Fibroblast of peridontal ligament (primary cell): ENCODE data around the gene SIL1.
"Not testable (repeated sequence)": the region's sequence is repeated elsewhere in the genome, so short reads cannot be mapped to it uniquely, and the experiment has no call there.

Experiments
- DNase-seq: peaks from one replicate; pipeline ENCODE4 v3.0.0-alpha.2; 2010; ENCODE audit errors: extremely low read depth

Gene SIL1

DNA sequence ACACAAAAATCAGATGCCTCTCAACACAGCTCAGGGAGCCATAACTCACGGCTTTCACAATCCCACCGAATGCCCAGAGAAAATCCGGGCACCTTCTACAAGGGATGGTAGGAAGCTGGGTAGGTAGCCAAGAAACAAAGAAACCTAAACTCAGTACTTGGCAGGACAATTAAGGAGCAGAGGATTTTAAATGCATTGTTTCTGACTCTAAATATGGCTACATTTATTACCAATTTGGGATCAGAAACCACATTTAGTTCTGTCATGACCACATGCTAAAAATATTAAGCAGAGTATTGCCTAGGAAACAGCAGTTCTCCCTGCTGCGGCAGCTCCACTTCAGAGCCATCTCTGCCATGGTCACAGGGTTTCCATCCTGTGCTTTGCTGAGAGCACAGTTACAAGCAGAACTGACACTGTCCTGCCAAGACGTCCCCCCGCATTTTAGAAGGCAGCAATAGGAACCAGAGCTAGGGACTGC is 57.5 kb downstream of the SIL1 start:
- DNase-seq = peak; percentile 79

GRCh38 chr5:139138809-139139208 is 59.4 kb downstream of the SIL1 start:
- peak; percentile 23 for DNase-seq

GRCh38 chr5:139138109-139138508 is 60.1 kb downstream of the SIL1 start:
- DNase-seq = peak; percentile 25

DNA sequence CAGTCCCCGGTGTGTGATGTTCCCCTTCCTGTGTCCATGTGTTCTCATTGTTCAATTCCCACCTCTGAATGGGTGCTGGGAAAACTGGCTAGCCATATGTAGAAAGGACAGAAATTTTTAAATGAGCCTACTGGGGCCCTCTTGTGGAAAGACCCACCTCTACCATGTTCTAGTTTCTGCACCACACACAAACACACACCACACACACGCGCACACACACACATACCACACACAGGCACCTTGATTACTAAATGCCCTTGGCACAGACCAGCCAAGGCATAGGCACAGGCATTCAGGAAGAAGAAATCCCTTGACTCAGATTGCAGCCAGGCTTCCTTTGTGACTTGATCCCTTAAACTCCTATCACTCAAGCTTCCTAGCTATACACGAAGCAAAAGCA is 60.5 kb downstream of the SIL1 start:
- peak; percentile 23 for DNase-seq

GRCh38 chr5:139134906-139135305 is 63.3 kb downstream of the SIL1 start:
- DNase-seq = no peak

DNA sequence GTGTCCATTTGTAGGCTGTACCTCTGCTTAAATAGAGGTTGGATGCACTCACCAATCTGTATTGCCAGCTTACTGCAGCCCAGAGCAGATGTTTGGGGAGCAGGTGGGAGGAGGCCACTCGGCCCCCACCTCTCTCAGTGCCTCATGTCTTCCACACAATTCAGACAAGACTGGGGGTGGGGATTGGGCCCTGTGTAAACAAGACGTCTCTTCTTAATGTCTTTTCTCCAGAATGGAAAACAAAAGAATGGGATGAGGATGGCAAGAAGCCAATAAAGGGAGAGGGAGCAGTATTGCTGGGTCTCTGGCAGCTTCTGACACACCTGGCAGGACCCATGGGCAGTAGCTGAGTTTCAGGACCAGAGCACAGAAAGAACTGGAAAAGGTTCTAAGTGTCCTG is 64.9 kb downstream of the SIL1 start:
- DNase-seq = no peak

DNA sequence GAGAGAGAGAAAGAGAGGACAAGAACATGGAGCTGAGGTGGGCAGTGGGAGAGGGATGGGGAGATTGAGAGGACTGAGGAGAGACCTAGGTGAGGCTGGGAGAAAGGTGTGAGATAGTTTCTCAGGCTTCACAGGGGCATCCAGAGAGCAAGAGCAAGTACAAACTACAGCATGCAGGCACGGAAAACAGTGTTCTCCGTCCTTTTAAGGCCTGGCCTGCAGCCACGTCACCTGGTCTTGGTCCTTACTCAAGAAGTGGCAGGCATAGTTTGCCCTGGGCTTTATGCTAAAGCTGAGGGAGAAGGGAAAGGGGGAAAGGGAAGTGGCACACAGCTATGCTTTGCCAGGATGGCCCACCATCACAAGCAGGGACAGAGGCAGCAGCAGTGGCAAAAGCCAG is 65.7 kb downstream of the SIL1 start:
- no peak for DNase-seq

GRCh38 chr5:139131921-139132432 is 66.2 kb downstream of the SIL1 start:
- peak; percentile 38 for DNase-seq

GRCh38 chr5:139131465-139131864 is 66.7 kb downstream of the SIL1 start:
- DNase-seq = peak; percentile 64

DNA sequence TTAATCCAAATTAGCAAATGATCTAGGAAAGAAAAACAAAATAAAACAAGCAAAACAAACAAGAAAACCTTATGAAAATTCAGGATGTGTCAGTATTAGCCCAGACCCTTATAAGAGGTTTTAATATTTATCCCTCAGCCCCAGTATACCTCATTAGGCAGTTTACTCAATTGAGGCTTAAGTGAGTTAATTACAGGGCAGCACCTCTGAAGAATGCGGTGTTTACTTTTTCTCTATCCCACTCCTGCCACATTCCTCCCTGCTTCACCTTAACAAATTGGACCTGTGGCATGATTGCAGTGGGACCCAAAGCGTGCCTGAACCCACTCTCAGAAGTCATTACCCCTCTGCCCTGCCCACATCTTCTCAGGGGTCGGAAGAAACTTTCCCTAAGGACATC is 67.1 kb downstream of the SIL1 start:
- DNase-seq = no peak

DNA sequence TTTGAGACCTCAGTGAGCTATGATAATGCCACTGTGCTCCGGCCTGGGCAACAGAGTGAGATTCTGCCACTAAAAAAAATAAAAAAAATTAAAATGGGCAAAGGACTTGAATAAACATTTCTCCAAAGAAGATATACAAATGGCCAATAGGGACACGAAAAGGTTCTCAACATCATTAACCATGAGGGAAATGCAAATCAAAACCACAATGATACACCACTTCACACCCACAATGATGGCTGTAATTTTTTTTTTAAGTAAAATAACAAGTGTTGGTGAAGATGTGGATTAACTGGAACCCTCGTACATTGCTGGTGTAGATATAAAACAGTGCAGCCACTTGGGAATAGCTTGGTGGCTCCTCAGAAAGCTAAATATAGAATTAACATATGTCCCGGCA is 68.0 kb downstream of the SIL1 start:
- no peak for DNase-seq

DNA sequence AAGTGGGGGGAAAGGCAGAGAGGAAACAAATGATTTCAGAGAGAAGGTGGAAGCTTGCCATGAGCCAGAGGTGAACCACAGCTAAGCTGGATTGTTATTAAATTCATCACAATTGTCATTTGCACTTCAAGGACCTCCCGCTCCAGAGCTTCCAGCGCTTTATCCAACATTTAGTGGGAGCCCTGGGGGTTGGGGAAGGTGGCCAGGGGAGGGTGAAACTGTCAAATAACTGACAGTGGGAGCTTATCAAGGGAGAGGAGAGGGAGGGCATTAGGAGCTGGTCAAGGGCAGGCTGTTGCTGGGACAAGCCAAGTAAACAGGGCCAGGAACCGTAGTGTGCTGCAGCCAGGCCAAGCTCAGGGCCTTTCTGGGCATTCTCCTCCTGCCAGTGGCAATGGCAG is 71.5 kb downstream of the SIL1 start:
- DNase-seq = no peak

DNA sequence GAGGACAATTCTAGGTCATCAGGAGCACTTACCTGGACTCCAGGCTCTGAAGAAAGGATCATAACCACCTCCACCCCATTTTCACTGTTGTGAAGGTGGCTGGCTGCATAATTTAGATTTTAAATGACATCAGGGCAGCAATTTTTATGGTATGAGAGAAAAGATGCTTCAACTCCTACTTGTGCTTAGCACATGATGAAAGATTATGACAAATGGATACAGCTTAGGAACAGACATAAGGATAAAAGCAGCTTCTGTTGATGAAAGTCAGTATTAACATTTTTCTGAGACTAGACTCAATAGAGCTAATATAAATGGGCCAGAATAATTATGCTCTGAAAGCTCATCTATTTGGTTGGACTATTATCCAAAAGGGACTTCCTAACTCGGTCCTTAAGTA is 72.2 kb downstream of the SIL1 start:
- no peak for DNase-seq

- DNase-seq = no peak
Measured at GRCh38 chr5:139124774-139125520, 73.2 kb downstream of the SIL1 start.

- no peak for DNase-seq
Measured at GRCh38 chr5:139121120-139121519, 77.0 kb downstream of the SIL1 start.

DNA sequence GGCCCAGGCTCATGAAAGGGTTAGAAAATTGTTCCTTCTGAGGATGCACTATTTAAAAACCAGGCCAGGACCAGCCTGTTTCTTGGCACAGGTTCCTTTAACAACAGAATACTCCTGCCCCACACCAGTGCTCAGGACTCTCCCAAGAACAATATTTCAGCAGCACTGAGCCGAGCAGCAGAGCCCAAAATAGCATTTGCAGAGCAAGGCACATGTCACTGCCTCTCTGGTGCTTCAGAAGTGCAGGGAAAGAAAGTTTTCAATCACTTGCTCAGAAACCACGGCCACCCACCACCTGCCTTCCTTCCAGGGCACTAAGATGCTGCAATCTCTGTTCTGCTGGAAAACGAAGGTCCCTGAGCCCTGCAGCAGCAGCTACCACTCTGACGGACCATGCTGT is 77.6 kb downstream of the SIL1 start:
- no peak for DNase-seq

- no peak for DNase-seq
Measured at GRCh38 chr5:139118804-139119203, 79.4 kb downstream of the SIL1 start.

DNA sequence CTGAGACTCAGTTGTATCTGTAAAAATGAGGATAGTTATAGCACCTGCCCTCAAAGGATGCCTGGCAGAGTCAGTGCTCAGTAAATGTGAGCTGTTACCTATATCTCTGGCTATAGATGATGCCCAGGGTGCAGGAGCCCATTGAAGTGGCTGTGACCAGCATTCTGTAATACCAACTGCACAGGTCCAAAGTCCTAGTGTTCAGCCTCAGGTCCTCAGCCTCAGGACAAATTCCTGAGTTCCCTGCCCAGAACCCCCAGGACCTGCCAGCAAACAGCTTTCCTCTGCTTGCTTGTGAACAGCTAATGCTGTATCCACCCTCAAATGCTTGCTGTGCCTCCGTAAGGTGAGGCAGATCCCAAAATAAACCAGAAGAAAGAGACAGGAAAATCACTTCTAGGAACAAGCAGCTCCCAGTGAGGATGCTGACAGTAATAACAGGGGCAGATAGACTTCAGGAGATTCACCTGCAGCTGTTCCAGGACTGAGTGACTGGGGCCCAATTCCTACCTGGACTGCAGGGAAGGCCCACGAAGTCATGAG is 80.8 kb downstream of the SIL1 start:
- no peak for DNase-seq

GRCh38 chr5:139116100-139116655 is 82.0 kb downstream of the SIL1 start:
- DNase-seq = no peak

DNA sequence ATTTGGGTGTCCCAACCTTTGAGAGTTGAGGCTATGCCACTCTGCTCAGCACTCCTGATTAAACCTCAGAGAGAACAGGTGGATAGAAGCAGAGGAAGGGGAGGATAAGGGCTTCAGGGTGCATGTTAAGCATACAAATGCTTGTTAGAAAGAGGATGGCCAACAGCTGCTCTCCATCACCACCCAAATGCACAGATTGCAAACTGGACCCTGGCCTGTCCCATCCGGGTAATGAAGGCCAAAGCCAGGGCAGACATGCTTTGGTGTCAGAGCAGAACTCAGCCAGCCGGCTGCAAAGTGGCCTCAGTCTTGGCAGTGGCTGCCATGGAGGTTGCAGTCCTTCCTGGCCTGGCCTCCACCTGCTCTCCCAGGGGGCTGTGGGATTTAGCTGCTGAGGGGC is 84.3 kb downstream of the SIL1 start:
- DNase-seq = no peak

- DNase-seq = not testable (repeated sequence)
Measured at GRCh38 chr5:139112362-139112761, 85.8 kb downstream of the SIL1 start.

GRCh38 chr5:139110526-139111168 is 87.5 kb downstream of the SIL1 start:
- DNase-seq = no peak
